Hematopoietic multipotent progenitor cell treated with erythropoietin and hydrocortisone succinate and interleukin-3 and kit ligand, for 17 days (in vitro differentiated cells): ENCODE measurements around the gene DUSP22.

Experiments used
- DNase-seq: peaks from one replicate; pipeline ENCODE4 v3.0.0-alpha.2; 2015; ENCODE audit warnings: low spot score

Gene DUSP22

DNA sequence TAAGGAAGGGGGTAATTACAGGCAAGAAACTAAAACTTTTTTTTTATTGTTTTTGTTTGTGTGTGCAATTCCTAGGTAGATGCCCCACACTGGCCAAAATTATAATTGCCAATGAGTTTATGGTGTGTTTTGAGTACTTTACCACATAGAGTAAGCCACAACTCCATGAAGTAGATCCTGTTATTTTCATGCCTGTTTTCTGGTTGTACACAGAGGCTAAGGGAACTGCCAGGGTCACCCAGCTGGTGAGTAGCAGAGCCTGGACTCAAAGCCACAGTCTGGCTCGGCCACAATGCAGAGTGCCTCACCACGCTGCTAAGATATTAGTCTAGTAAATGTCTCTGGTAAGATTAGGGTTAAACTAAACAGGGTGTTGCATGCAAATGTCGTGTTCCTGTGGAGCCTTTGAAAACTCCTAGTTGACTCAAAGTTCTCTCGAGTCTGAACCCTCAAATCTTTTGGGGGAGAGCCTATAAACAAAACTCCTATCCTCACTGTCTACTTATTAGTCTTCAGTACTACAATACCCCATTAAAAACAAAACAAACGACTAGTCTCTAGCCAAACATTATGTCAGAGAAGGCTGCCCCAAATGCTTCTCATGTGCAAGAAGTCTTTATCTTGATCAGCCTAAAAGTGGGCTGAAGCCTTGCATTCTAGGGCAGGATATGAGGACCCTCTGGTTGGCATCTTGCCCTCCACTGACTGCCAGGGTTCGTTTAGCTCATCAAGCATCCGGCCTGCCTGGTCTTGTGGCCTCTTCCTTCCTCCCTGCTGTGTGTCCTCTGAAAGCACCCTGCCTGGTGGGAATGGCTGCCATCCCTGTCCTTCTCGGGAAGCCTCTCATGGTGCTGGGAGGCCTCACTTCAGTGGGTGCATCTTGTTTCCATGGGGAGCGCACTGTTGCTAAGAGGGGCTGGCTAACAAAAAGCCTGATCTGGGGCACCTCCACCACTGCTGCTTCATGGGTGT is 4.2 kb downstream of the DUSP22 start:
- DNase-seq = no peak

GRCh38 chr6:297571-298232 is 5.4 kb downstream of the DUSP22 start:
- no peak for DNase-seq

DNA sequence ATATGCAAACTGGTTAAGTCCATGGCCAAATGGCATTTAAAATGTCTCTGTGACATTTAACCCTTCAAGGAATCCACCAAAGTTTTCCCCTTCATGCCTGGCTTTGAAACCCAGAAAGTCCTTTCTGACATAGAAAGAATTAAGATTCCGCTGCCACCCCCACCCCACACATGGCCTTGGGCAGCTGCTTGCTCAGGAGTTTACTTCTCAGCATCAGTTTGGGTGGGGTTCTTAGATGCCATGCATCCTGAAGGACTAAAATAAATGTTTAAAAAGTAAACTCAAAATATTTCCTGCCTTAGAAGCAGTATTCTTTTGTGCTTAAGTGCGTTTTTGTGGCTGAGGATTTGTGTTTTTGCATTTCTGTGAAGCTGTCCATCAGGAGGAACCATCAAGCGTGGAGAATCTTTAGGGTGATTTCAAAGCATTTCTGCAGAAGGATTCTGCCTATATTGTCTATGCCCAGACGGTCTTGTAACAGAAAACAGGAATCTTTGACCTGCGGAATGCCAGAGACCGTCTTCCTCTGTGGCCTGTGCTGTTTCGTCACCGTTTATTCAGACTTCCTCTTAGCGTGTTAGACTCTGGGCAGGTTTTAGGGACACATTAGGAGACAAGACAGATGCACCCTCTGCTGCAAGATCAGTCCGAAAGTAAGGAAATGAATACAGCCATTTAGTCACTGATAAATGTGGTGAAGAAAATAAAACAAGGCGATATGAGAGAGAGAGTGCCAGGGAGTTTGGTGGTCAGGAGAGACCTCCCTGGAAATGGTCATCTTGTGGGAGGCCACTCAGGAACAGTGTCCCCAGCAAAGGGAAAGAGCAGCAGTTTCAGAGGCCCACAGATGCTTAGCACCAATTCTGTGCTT is 6.2 kb downstream of the DUSP22 start:
- DNase-seq = no peak

GRCh38 chr6:299104-299980 is 7.1 kb downstream of the DUSP22 start:
- DNase-seq = no peak

GRCh38 chr6:300026-300425 is 7.7 kb downstream of the DUSP22 start:
- no peak for DNase-seq

DNA sequence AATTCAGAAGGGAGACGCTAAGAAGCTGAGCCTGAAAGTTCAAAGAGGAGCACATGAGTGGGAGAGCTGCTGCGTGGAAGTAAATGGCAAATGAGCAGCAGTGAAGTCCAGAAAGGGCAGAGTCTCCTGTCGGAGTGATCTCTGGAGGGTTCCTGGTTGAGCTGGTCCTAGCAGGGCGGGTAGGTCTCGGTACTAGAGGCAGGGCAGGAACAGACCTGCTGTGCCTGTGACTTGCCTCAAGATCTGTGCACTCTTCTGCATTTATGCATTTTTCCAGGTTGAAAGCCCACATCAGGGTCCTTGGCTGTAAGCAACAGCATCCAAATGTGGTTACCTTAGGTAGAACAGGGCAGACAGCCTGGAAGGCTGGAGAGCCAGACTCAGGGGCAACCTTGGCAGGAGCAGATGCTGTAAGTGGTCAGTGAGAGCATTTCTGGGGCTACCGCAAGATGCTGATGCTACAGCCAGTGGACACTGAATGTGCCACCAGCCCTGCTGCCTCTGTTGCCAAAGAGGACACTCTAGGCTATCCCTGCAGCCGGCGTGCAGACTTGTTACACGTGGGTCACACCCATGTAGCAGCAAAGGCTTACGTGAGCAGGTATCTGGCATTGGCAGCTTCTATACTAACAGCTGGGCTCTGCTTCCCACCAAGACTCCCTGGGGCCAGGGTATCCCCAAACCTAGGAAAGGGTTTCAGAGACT is 8.4 kb downstream of the DUSP22 start:
- no peak for DNase-seq

- DNase-seq = no peak
These were observed 9.2 kb downstream of the DUSP22 start for GRCh38 chr6:301526-301925.

DNA sequence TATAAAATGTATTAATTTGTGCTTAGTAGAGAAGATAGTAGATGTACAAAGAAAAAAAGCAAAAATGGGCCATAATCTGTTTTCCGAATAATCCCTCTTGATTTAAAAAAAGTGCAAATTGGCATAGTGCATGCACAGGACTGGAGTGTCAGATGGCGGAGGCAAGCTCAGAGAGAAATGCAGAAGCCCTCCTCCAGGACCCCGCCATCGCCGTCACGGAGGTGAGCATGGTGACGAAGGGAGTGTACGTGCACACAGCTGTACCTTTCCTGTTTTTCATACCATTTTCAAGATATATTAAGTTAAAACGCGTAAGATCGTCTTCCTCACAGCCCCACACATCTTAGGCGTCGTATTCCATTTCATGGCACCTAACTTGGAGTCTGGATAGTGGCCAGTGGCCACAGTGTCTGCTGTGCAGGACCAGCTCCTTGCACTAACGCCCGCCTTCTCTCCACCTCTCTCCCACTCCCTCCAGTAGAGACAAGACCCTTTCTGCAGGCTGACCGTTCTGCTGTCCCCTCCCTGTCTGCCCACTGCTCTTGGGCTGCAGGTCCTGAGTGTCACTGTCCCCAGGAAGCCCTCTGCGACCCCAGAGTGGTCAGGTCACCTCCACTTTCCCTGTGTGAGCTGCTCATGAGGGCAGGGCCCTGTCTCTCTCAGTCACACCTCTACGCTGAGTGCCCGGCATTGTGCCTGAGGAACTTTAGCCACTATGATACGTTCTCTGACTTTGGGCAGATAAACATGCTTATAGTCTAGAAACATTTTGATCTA is 9.8 kb downstream of the DUSP22 start:
- DNase-seq = no peak

DNA sequence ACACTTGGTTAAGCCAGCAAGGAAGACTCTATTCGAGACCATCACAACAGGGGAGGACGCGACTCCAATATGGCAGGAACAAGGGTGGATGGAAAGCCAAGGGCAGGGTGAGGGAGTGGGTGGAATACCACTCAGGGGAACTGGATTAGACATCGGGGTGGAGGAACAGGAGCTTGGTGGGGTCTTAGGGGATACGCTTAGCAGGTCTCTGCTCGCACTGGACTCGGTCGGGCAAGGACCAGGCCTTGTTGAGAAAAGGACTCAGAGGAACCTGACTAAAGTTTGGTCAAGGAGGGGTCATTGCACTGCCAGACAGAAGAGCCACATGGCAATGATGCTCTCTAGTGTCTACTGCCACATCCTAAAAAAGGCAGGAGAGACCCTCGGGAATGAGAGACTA is 10.5 kb downstream of the DUSP22 start:
- DNase-seq = no peak

- DNase-seq = no peak
These were observed 11.0 kb downstream of the DUSP22 start for GRCh38 chr6:303263-303662.

GRCh38 chr6:303948-304558 is 11.8 kb downstream of the DUSP22 start:
- DNase-seq = no peak

GRCh38 chr6:304833-305370 is 12.6 kb downstream of the DUSP22 start:
- no peak for DNase-seq

DNA sequence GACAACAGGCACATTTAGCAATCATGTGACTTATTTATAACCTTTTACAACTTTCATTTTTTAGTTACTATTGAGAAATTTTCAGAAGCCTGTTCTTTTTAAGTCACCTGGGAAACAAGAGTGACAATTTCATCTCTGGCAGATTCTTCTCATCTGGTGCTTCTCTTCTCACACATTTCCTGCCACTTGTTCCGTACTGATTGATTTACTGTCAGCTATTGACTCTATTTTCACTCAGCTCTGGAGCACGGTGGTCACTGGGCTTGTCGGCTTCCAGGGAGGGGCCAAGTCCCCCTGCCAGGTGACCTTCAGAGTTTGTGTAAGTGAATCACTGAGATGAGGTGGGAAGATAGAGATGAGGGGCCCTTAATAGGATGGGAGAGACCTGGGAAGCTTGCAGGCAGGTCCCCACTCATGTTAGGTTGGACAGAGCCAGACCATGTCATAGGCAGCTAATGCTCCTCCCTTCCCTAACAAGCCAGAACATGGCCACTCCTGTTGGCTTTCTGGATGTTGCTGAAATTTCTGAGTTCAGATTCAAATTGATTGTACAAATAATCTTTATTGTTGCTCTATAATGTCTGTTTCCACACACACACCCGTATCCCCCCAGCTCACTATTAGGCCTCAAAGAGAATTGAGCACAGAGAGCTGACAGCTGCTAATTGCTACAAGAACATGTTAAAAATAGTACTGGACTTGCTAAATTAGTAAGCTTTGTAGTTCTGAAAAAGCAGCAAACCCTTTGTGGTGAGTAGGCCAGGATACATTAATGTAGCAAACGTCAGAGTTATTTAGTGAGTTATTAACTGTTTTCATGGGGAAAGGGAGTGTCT is 13.3 kb downstream of the DUSP22 start:
- no peak for DNase-seq

DNA sequence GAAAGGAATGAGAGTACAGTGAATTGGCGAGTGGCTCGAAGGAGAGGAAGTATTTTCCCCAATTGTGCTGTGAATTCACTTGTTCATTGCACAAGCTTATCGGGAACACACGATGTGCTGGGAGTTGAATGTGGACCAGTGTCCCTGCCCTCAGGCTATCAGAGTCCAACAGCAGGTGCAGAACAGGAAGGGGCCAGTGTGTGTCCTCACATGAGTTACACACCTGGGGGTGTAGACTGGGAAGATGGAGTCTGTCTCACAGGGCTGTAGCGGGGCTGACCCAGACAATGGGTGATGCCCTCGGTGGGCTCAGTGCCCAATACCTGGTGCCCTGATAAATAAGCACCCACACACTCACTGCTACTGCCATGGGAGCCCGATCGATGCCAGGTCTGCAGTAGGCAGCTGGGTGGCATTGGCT is 14.4 kb downstream of the DUSP22 start:
- DNase-seq = no peak

DNA sequence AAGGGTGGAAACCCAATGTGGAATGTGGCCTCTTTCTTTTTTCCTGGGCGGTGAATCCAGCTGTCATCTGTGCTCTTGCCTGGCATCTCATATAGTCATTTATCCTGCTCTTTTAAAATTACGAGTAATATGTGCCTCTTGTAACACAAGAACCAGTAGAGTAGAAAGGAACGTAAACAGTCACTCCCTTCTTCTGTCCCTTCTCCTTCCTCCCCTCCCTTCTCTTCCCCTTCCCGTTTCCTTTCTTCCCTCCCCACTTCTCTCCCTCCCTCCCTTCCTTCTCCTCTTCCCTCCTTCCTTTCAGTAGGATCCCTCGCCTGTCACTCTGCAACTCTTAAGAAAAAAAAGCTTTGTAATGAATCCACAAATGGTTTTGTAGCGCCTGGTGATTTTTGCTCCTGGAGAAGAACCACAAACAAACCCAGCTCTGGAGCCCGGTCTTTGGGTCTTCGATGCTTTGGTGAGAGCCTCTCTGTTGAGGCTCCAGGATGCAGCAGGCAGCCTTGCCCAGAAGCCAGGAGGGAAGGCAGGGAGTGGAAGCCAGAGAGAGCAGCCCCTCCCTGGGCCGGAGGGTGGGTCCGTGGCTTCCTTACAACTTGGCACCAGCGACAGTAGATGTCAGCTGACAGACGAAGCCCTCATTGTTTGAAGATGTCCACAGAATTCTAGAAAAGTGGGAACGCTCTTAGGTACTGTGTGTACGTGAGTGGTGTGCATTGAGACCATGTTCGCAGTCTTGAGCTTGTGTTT is 15.0 kb downstream of the DUSP22 start:
- no peak for DNase-seq

GRCh38 chr6:307874-308273 is 15.6 kb downstream of the DUSP22 start:
- DNase-seq = no peak

DNA sequence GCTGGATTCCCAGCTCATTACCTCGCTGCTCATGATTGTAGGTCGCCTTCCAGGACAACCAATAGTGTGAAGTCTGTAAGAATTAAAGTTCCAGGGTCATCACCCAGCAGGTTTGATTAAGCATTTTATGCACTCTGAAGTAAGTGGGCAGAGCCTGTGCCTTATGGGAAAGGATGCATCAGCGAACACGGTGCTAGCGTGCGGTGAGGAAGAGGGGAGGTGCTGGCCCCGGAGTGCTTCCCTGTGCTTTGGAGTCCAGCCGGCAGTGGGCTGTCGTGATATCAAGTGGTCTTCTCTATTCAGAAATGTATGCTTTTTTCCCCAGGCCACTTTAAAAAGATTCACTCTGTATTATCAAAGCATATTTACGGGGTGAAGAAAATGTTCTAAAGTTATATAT is 16.0 kb downstream of the DUSP22 start:
- DNase-seq = no peak

GRCh38 chr6:308768-309167 is 16.5 kb downstream of the DUSP22 start:
- no peak for DNase-seq
